Lower leg skin (tissue), 3 donors: ENCODE measurements around the gene NR6A1.

Experiments used
- CTCF ChIP-seq, 3 donors: fragments of 450-650 bp; IDR thresholded peaks; one replicate each; pipeline ENCODE4 v1.5.1; 2016; ENCODE audit warnings: antibody characterized with exemption in 3 of 3, mild to moderate bottlenecking in 3 of 3, moderate library complexity in 2 of 3
- POLR2A ChIP-seq, 2 donors: fragments of 450-650 bp; IDR thresholded peaks; one replicate each; pipeline ENCODE4 v1.6.1; 2016 to 2017; ENCODE audit warnings: antibody characterized with exemption in 2 of 2, mild to moderate bottlenecking in 1 of 2, moderate library complexity in 1 of 2

DNA sequence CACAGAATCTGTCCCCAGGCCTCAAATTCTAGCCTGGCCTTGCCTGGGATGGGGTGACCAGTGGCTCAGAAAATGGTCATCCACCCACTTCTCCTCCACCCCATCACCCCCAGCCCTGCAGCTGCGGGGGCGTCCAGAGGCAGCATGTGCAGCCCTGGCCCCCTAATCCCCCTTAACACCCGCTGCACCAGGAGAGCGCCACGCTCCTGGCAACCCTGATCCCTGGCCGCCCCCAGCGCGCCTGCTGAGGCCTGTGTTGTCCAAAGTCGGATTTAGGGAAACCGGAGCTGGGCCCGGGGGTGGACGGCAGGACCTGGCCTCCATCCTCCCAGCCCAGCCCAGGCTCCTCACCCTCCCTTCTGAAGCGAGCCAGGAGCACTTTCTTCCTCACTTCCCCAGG is 285.9 kb downstream of the NR6A1 start:
- TF ChIP-seq CTCF (IDR thresholded peaks at IDR 0.05) (no peak), POLR2A (IDR thresholded peaks at IDR 0.05) (no peak)
